NCI-H774 (cell line): ENCODE results near the gene CLEC3A.
"Not testable (repeated sequence)": the region's sequence is repeated elsewhere in the genome, so short reads cannot be mapped to it uniquely, and the experiment has no call there.

ENCODE experiments used
- DNase-seq: peaks from one replicate; lab custom pipeline; 2025; lab: John Stamatoyannopoulos, UW

CLEC3A gene

DNA sequence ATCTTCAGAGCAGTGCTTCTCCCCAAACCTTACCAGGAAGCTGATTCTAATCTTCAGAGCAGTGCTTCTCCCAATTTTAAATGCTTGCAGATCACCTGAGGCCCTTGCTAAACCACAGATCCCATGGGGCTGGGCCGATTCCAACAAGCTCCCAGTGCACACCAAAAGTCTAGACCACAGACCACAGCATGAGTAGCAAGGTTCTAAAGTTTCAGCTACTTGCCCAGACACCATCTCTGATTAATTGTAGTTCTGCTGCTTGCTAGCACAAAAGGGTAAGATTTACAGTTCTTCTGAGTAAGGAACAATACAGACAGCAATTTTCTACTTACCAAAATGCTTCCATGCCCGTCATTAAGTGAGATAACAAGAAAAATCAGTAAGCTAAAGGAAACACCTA is 12.2 kb downstream of the CLEC3A start:
- DNase-seq, result no peak

DNA sequence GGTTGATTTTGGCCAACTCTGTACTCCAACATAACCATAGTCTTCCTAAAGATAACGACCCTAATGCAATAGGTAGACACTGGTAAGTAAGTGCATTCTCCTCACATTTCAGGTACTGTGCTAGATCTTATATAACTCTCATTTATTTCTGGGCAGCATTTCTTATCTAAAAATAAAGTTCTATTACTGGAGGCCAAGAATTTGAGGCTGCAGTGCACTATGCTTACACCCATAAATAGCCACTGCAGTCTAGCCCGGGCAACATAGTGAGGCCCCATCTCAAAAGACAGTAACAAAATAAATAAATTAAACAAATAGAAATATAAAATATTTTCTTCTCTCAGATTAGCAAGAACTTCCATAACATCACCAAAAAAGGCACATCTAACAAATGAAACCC is 12.7 kb downstream of the CLEC3A start:
- DNase-seq, result no peak

DNA sequence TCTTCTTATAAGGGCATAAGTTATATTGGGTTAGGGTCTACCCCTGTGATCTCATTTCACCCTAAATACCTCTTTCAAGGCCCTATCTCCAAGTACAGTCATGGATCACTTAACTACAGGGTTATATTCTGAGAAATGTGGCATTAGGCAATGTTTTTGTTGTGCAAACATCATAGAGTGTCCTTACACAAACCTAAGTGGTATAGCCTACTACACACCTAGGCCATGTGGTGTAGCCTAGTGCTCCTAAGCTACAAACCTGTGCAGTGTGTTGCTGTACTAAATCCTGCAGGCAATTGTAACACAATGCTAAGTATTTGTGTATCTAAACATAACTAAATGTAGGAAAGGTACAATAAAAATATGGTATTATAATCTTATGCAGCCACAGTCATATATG is 18.0 kb downstream of the CLEC3A start:
- DNase-seq, result no peak

DNA sequence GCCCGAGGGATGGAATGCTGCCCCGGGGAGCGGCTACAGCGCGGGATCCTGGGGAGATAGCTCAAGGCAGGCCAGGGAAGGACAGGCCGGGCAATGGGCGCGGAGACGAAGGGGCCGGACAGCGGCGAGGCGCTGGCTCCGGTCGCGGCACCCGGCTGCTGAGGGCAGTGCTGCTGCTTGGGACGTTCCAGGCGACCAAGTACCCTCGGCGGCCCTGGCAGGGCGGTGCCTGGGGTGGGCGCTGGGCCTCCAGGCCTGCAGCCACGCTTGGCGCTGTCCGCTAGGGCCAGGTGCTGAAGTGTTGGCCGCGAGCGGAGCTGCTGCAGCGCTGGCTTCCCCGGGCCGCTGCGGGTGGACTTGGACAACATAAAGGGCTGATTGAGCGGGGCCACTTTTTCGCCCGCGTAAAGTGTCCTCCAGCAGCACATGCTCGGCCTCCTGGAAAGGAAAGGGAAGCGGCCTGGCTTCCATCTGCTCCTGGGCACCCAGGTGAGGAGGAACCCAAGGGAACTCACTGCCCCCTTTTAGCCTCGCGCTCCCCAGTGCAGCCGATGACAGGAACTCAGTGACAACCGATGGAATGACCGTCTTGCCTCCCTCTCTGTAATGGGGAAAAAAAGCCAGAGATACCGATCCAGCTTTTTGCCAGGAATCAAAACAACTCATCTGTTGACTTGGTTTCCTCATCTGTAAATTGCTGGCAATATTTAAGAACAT is 23.7 kb downstream of the CLEC3A start:
- DNase-seq, result no peak

DNA sequence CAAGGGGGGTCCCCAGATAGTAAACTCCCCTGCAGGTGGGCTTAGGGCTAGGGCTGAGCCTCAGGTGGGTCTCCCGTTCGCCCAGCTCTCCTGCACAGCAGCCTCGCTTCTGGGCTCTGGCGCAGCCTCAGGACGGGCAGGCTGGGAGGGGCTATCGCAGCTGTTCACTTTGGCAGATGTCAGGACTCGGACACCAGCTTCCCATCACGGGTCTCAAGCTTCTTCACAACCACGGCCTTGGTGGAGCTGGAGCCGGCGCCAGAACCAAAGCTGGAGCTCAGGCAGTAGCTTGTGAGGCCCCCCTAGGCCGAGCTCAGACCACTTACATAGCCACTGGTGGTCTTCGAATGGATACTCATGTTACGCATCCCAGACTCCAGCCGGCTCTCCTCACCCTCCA is 26.0 kb downstream of the CLEC3A start:
- no peak for DNase-seq

DNA sequence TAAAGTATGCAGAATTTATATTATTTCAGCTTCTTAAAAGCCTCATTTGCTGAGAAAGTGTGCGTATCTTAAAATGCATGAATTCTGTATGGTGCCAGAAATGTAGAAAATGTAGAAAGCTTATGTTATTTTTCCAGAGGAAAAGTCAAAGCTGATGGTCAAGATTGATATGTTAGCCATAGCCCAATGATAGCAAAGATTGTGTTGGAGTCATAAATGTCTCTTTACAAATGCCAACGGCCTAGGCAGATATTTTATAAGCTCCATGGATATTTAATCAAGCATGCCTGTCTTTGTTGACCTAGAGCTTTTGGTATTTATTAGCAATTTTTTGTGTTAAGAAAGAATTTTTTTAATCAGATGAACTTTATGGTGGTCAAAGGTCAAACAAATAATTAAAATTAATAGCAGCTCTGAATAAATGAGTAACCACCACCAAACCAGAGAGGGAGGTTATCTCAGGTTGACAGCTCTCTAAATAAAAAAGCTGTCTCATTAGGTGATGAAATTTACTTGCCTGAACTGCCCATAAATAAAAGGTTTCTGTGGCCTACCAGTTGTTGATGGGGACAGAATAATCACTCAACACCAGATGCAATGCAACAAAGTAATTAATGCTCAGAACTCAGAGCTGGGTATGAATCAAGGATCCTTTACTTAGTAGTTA is 28.5 kb downstream of the CLEC3A start:
- DNase-seq, result no peak

DNA sequence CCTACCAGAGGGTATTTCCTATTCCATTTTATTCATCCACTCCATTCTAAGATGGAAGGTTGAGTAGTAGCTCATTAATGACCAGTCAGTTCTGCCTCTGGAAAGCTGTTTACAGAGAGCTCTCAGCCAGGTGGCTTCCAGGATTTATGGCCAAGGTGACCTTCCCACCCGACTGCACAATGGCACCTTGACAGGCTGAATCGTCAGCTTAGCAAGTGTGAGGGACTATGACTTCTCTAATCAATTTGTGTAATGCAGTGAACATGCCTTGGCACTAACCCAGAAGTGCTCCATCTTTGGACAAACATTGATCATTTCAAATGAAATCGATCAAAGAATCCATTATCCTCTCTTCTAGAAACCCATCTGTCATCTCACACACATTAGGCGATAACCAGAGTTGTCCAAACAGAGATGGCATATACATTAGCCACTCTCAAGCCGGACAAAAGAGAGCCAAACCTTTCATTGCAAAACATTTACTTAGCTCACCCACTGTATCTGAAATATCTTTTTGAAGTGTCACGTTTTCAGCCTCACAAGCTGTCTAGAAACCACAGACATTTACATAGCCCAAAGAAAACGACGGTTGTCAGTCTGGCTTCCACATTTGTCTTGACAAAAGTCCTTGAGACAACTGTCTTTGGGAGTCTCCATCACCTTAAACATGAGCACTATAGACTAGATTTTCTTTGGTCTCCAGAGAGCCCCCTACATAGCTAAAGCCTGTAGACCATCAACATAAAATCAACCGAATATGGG is 35.6 kb downstream of the CLEC3A start:
- DNase-seq, result peak; percentile 80

DNA sequence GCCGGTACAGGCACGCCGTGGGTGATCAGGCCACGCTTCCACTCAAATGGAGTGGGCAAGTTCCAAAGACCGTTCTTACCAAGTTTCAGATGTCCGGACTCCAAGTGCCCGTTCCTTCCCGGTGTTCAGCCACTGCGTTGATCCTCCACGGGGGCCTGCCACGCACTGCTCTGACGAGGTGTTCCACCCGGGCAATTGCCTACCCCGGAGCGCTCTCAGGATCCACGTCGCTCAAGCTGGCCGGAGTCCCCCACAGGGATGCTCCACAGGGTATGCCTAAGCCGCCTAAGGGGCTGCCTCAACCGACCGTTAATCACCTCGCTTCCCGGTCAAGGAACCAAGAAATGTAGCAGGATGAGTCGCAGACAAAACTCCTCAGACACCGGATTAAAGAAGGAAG is 37.5 kb downstream of the CLEC3A start:
- not testable (repeated sequence) for DNase-seq

DNA sequence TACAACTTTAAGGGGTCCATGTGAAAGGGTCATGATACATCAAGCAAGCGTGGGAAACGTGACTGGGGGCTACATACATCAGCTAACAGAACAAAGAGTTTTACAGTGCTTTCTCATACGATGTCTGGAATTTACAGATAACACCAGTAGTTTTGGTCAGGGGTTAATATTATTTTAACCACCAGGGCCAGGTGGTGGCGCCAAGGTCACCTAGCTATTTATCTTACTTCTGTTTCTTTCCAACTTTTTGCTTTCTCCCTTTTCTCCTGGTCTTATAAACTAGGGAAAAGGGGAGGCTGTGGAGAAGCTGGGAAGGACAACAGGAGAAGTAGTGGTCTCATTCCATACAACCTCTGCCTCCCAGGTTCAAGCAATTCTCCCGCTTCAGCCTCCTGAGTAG is 37.9 kb downstream of the CLEC3A start:
- no peak for DNase-seq

DNA sequence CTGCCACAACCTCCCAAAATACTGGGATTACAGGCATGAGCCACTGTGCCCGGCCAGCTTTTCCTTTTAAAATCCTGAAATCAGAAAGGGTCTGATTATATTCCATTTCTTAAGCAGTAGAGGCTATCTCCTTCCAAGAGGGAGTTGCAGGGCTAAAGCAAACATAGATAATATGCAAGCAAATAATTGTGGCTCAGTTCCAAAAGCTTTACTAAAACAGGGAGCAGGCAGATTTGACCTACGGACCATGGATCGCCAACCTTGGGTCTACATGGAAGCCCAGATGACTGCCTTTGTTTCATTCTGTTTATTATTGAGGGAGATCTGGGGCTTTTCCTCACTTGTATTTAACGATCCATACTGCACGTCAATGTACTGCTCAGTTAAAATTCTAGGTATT is 38.5 kb downstream of the CLEC3A start:
- no peak for DNase-seq

GRCh38 chr16:78065319-78065718 is 43.0 kb downstream of the CLEC3A start:
- DNase-seq, result no peak

- DNase-seq, result no peak
Measured at GRCh38 chr16:78069913-78070312, 47.6 kb downstream of the CLEC3A start.

GRCh38 chr16:78072275-78072674 is 49.9 kb downstream of the CLEC3A start:
- no peak for DNase-seq

- no peak for DNase-seq
Measured at GRCh38 chr16:78075800-78076199, 53.5 kb downstream of the CLEC3A start.

DNA sequence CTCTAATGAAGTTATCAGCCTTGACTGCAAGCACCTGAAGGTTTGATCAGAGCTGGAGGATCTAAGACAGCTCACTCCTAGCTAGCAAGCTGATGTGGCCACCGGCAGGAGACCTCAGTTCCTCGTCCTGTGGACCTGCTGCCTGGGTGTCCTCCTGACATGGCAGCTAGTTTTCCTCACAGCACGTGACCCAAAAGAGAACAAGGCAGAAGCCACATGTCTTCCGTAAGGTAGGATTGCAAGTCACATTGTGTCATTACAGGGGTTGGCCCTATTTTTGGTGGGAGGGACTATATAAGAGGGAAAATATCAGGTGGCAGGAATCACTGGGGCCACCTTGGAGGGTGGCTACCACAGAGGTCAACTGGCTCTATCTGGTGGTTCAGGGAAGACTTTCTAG is 59.0 kb downstream of the CLEC3A start:
- DNase-seq, result no peak
